IPS-18c (cell line): ENCODE data around the gene CCDC74A.
"Not testable (repeated sequence)": the region's sequence is repeated elsewhere in the genome, so short reads cannot be mapped to it uniquely, and the experiment has no call there.

ENCODE experiments used
- H3K4me3 ChIP-seq: 2 replicates; pipeline ENCODE4 v1.7.0; 2013; ENCODE audit warnings: low read depth, mild to moderate bottlenecking, low read length, moderate library complexity; ENCODE audit not compliant: insufficient read depth
- H3K9me3 ChIP-seq: one replicate; pipeline ENCODE4 v1.6.1; 2013; ENCODE audit warnings: mild to moderate bottlenecking, low read length, moderate library complexity; ENCODE audit not compliant: control insufficient read depth, insufficient read depth

Gene CCDC74A

GRCh38 chr2:131493199-131493968 is 34.3 kb upstream of the CCDC74A start:
- Histone ChIP-seq H3K4me3 (peak overlapping the region; percentile 79), H3K9me3 (no peaks in the 10 kb centered on the region)

GRCh38 chr2:131495506-131495905 is 32.2 kb upstream of the CCDC74A start:
- not testable (repeated sequence) for H3K4me3 ChIP-seq, H3K9me3 ChIP-seq

GRCh38 chr2:131498321-131498973 is 29.2 kb upstream of the CCDC74A start:
- H3K4me3 ChIP-seq, H3K9me3 ChIP-seq: not testable (repeated sequence)

- not testable (repeated sequence) for H3K4me3 ChIP-seq
Observed at GRCh38 chr2:131503587-131503986, 24.1 kb upstream of the CCDC74A start.

GRCh38 chr2:131504082-131504750 is 23.5 kb upstream of the CCDC74A start:
- not testable (repeated sequence) for H3K4me3 ChIP-seq, H3K9me3 ChIP-seq

More at GRCh38 chr2:131503587-131503986, 24.1 kb upstream of the CCDC74A start:
- not testable (repeated sequence) for H3K9me3 ChIP-seq

- H3K4me3 ChIP-seq, result no peak overlapping the region
- H3K9me3 ChIP-seq, result no peaks in the 10 kb centered on the region
Observed at GRCh38 chr2:131509615-131510014, 18.1 kb upstream of the CCDC74A start.

GRCh38 chr2:131511291-131511968 is 16.3 kb upstream of the CCDC74A start:
- H3K9me3 ChIP-seq, H3K4me3 ChIP-seq: not testable (repeated sequence)

- H3K9me3 ChIP-seq, H3K4me3 ChIP-seq: not testable (repeated sequence)
Observed at GRCh38 chr2:131511969-131512870, 15.5 kb upstream of the CCDC74A start.

- not testable (repeated sequence) for H3K4me3 ChIP-seq, H3K9me3 ChIP-seq
Observed at GRCh38 chr2:131514408-131515166, 13.1 kb upstream of the CCDC74A start.

GRCh38 chr2:131515235-131515634 is 12.5 kb upstream of the CCDC74A start:
- not testable (repeated sequence) for H3K4me3 ChIP-seq, H3K9me3 ChIP-seq

- H3K9me3 ChIP-seq, result peaks cover 2% of the 10 kb centered on the region
- no peak overlapping the region for H3K4me3 ChIP-seq
Observed at GRCh38 chr2:131516011-131516410, 11.7 kb upstream of the CCDC74A start.

- not testable (repeated sequence) for H3K9me3 ChIP-seq, H3K4me3 ChIP-seq
Observed at GRCh38 chr2:131516621-131517020, 11.1 kb upstream of the CCDC74A start.

GRCh38 chr2:131517106-131517831 is 10.4 kb upstream of the CCDC74A start:
- peaks cover 2% of the 10 kb centered on the region for H3K9me3 ChIP-seq
- no peak overlapping the region for H3K4me3 ChIP-seq

- not testable (repeated sequence) for H3K9me3 ChIP-seq, H3K4me3 ChIP-seq
Observed at GRCh38 chr2:131517856-131518255, 9.8 kb upstream of the CCDC74A start.

GRCh38 chr2:131518531-131518930 is 9.2 kb upstream of the CCDC74A start:
- not testable (repeated sequence) for H3K4me3 ChIP-seq, H3K9me3 ChIP-seq

- Histone ChIP-seq H3K9me3 (peaks cover 2% of the 10 kb centered on the region), H3K4me3 (no peak overlapping the region)
Observed at GRCh38 chr2:131519466-131519865, 8.2 kb upstream of the CCDC74A start.
